ENCODE measurements around the gene MOCS1. TPM values are rescaled to one million over a fixed set of nuclear protein-coding genes. Genes with fewer than 3 reads are reported as not detected.

The MOCS1 gene
- polyA plus RNA-seq, 6 donors from 2014 or later = 0.13 to 2.6 (median 0.42) TPM; not detected in 3

DNA sequence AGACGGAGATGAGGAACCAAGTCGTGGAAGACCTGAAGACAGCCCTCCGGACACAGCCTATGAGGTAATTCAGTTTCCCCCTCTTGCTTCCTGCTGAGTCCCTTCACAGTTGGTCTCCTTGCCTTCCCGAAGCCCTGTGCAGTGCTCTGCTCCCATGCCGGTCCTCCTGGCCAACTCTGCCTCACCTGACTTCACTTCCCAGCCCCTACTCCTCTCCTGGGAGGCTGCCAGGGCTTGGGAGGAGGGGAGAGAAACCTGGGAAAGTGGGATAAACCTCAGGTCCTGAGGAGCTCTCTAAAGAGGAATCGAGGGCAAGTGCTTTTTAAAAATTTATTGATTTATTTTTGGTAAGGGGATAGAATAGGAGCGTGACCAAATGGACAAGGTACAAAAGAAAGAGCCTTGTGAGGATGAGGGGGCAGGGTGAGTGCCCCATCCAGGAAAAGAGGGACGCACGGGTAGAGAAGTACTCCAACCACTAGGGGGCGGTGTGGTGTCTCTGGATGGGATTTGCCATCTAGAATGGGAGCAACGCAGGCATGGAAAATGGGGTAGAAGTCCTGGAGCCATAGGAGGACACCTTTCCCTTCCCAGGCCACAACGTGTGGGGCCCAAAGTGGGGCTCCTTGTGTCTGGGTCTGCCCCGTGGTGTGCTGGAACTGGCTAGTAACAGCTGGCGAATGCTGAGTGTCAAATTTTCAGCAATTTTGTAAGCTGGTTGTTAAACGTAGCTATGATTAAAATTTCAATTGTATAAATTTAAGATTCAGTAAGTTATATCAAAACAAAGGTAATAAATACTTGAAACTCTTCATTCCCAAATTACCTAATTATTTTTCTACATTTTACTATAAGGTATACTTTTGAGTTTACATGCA, 69.0 kb downstream of the MOCS1 start:
- DNase-seq (peak; percentile 10), ATAC-seq (ENCODE audit: low read depth in 2 of 2) (no peak)
- Mint-ChIP-seq H3K27me3 (peaks cover 11 to 42% (median 40%) of the 10 kb centered on the region in 3 donors), H3K36me3 (no peaks in the 10 kb centered on the region), H3K27ac (peak overlapping the region in 1 of 6 donors; percentile 63), H3K4me1 (no peaks in the 10 kb centered on the region), H3K9me3 (peaks cover 0 to 2% (median 0%) of the 10 kb centered on the region in 7 donors), H3K4me3 (no peak overlapping the region)

DNA sequence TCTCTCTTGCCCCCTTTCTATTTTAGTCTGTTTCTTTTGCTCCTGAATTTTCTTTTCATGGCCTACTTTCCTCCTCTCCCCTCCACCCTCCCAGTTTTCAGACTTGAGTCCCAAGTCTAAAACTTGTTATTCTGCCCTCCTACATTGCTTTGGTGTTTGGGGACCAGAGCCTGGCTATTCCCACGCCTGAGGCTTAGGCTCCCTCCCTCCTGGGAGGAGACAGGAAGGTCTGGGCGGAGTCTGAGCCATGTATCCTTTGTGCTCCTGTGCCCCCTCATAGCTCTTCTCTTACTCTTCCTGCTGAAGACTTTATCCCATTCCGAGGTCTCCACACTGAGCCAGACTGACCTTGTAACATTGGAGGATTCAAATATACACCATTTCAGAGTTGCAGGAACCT, 72.6 kb downstream of the MOCS1 start:
- Mint-ChIP-seq H3K9me3 (peaks cover 0 to 2% (median 0%) of the 10 kb centered on the region in 7 donors), H3K27ac (no peak overlapping the region), H3K4me3 (peak overlapping the region in 1 of 8 donors; percentile 53), H3K4me1 (no peaks in the 10 kb centered on the region), H3K27me3 (peaks cover 17 to 59% (median 50%) of the 10 kb centered on the region in 3 donors), H3K36me3 (no peaks in the 10 kb centered on the region)
- no peak for ATAC-seq (ENCODE audit: low read depth in 2 of 2)
- no peak for DNase-seq

DNA sequence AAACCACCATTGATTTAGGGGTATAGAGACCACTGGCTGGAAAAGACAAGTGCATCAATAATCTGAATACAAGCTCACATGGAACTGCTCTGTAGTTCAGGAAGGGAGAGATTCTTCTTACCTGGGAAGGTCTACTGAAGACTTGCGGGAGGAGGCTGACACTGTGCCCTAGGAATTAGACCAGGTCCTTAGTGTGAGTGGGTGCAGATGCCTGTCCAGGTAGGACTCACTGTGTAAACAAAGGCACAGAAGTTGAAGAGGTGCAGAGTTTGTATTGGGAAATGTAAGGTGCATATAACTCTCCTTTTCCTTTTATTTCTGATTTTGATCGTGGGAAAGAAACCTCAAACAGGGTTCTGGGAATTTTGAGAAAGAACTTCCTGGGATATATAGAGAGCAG, 75.2 kb downstream of the MOCS1 start:
- Mint-ChIP-seq H3K9me3 (peaks cover 0 to 2% (median 0%) of the 10 kb centered on the region in 7 donors), H3K27me3 (peaks cover 25 to 61% (median 50%) of the 10 kb centered on the region in 3 donors), H3K27ac (no peak overlapping the region), H3K36me3 (no peaks in the 10 kb centered on the region), H3K4me1 (no peaks in the 10 kb centered on the region), H3K4me3 (no peak overlapping the region)
- ATAC-seq (ENCODE audit: low read depth in 2 of 2) = no peak
- DNase-seq = no peak

DNA sequence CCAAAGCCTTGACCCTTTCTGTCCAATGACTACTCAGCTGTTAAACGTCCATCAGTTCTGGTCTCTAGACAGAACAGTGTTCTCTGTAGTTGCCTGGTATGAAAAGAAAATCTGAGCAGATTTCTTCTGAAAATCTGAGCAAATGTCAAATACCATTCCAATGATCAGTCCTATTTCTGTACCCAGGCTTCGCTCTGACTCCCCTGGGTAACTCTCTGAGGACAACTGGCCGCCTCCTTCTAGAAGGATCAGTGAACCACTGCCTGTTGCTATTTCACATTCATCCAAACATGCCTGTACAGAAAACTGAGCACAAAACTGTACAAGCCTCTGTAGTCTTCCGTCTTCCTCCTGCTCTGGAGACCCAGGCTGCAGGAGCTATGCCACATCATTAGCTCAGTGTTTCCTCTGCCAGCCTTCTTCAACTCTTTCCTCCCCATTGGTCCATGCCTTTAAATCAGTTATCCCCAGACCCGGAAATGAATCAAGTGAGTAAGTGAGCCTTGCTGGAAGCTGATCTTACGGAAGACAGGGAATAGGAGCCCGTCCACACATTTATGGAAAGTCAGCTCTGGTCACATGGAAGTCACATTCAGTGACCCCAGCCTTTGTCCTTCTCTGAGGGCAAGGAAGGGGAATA, 78.8 kb downstream of the MOCS1 start:
- ATAC-seq (ENCODE audit: low read depth in 2 of 2) (no peak), DNase-seq (no peak)
- Mint-ChIP-seq H3K27ac (peak overlapping the region in 1 of 6 donors; percentile 11), H3K9me3 (peaks cover 0 to 1% (median 0%) of the 10 kb centered on the region in 7 donors), H3K36me3 (no peaks in the 10 kb centered on the region), H3K4me1 (no peaks in the 10 kb centered on the region), H3K27me3 (peaks cover 28 to 52% (median 38%) of the 10 kb centered on the region in 3 donors), H3K4me3 (no peak overlapping the region)

Other genes starting within 250 kb of the MOCS1 start
- gene KIF6, start 209.1 kb downstream of the MOCS1 start, polyA plus RNA-seq (ENCODE audit: low read depth in 6 of 6) = under 1 TPM in 2 of 6 donors, not detected in 4; 0.16 to 0.19 TPM
- gene DAAM2, start 142.1 kb downstream of the MOCS1 start, polyA plus RNA-seq (ENCODE audit: low read depth in 6 of 6) = not detected